B cell (primary cell): ENCODE results near the gene TRRAP.

Source experiments
- CTCF ChIP-seq: fragments of 200-600 bp; IDR thresholded peaks from one replicate; pipeline ENCODE4 v1.8.0; 2022; ENCODE audit warnings: antibody characterized with exemption, mild to moderate bottlenecking
- EZH2 ChIP-seq: IDR thresholded peaks from 2 replicates; pipeline ENCODE4 v1.6.1; 2012; ENCODE audit warnings: borderline replicate concordance, low read depth, mild to moderate bottlenecking, moderate library complexity, low read length; ENCODE audit not compliant: insufficient read depth, poor library complexity, severe bottlenecking

GRCh38 chr7:98985945-98986344 is 107.6 kb downstream of the TRRAP start:
- TF ChIP-seq EZH2 (no peak), CTCF (no peak)
